IMR-90 (cell line): ENCODE results near the gene AKAP1. TPM values are rescaled to one million over a fixed set of nuclear protein-coding genes. Genes with fewer than 3 reads are reported as not detected.

Experiments used
- ATAC-seq: fragments of 200-7000 bp; cut with Tn5 transposase; 2 replicates; pipeline ENCODE4 v1.9.1; 2020; ENCODE audit warnings: low read depth, mild to moderate bottlenecking, moderate library complexity
- BruUV-seq: library from RNA; stranded (reverse); fragments of 400-500 nt; replicated peaks from 2 replicates; lab custom pipeline; 2021; lab: Mats Ljungman, UMichigan
- CTCF ChIA-PET: fragments of 300-600 bp; formaldehyde crosslinking; extraction: SDS; loops from one replicate; lab custom pipeline; 2021; ENCODE audit warnings: antibody characterized with exemption; lab: Yijun Ruan, JAX
- POLR2A ChIA-PET: fragments of 300-600 bp; sonication (Branson Sonifier 250); formaldehyde crosslinking; loops from one replicate; lab custom pipeline; 2022; ENCODE audit warnings: antibody characterized with exemption; ENCODE audit not compliant: unreplicated experiment; lab: Charles Lee
- DNase-seq: peaks from one replicate; pipeline ENCODE4 v3.0.0; 2013
- H2AFZ ChIP-seq: replicated peaks from 2 replicates; pipeline ENCODE3; 2013; ENCODE audit warnings: low read length, mild to moderate bottlenecking; ENCODE audit not compliant: poor library complexity
- H2AK5ac ChIP-seq: 2 replicates; pipeline ENCODE4 v1.6.1; 2013; ENCODE audit warnings: low read depth, low read length, inconsistent platforms
- H2AK9ac ChIP-seq: replicated peaks from 2 replicates; pipeline ENCODE3; 2013; ENCODE audit warnings: mild to moderate bottlenecking, low read depth, low read length, moderate library complexity; ENCODE audit not compliant: poor library complexity
- H2BK120ac ChIP-seq: 2 replicates; pipeline ENCODE4 v1.6.1; 2013; ENCODE audit warnings: low read depth, low read length, inconsistent platforms
- H2BK15ac ChIP-seq: 3 replicates; pipeline ENCODE4 v1.6.1; 2013; ENCODE audit warnings: low read depth, low read length, inconsistent platforms
- H2BK20ac ChIP-seq: 2 replicates; pipeline ENCODE4 v1.6.1; 2013; ENCODE audit warnings: low read depth, mild to moderate bottlenecking, inconsistent platforms, low read length, moderate library complexity
- H2BK5ac ChIP-seq: 2 replicates; pipeline ENCODE4 v1.6.1; 2013; ENCODE audit warnings: mild to moderate bottlenecking, low read depth, low read length, inconsistent platforms; ENCODE audit not compliant: poor library complexity, severe bottlenecking
- H3K14ac ChIP-seq: replicated peaks from 2 replicates; pipeline ENCODE4 v1.6.1; 2013; ENCODE audit warnings: low read depth, low read length, inconsistent platforms
- H3K18ac ChIP-seq: 2 replicates; pipeline ENCODE4 v1.6.1; 2013; ENCODE audit warnings: low read depth, low read length, control low read depth
- H3K23ac ChIP-seq: 2 replicates; pipeline ENCODE4 v1.6.1; 2013; ENCODE audit warnings: low read depth, low read length, inconsistent platforms
- H3K27ac ChIP-seq: 2 replicates; pipeline ENCODE4 v1.5.1; 2013; ENCODE audit warnings: mild to moderate bottlenecking, control low read depth, low read length; ENCODE audit not compliant: insufficient read depth
- H3K27me3 ChIP-seq: 2 replicates; pipeline ENCODE4 v1.6.1; 2013; ENCODE audit warnings: low read length; ENCODE audit not compliant: control insufficient read depth, insufficient read depth
- H3K36me3 ChIP-seq: 2 replicates; pipeline ENCODE4 v1.6.1; 2013; ENCODE audit warnings: low read length, mixed read lengths; ENCODE audit not compliant: control insufficient read depth, insufficient read depth
- H3K4ac ChIP-seq: 2 replicates; pipeline ENCODE4 v1.6.1; 2013; ENCODE audit warnings: low read depth, low read length, inconsistent platforms
- H3K4me1 ChIP-seq: 2 replicates; pipeline ENCODE4 v1.6.1; 2013; ENCODE audit warnings: low read length, mixed read lengths; ENCODE audit not compliant: control insufficient read depth, insufficient read depth
- H3K4me2 ChIP-seq: 2 replicates; pipeline ENCODE4 v1.6.1; 2013; ENCODE audit warnings: low read depth, mild to moderate bottlenecking, control low read depth, low read length, moderate library complexity
- H3K4me3 ChIP-seq: 2 replicates; pipeline ENCODE4 v1.5.1; 2013; ENCODE audit warnings: low read depth, mild to moderate bottlenecking, control low read depth, low read length, moderate library complexity; ENCODE audit not compliant: insufficient read depth
- H3K56ac ChIP-seq: 2 replicates; pipeline ENCODE4 v1.6.1; 2013; ENCODE audit warnings: low read length, inconsistent platforms; ENCODE audit not compliant: insufficient read depth; ENCODE audit errors: extremely low read depth
- H3K79me1 ChIP-seq, 2 experiments: 2 replicates each; pipeline ENCODE4 v1.6.1; 2013; ENCODE audit warnings: low read length in 2 of 2, inconsistent platforms in 1 of 2, low read depth in 1 of 2
- H3K9ac ChIP-seq: 2 replicates; pipeline ENCODE4 v1.6.1; 2013; ENCODE audit warnings: low read depth, low read length, control low read depth
- H3K9me1 ChIP-seq: 2 replicates; pipeline ENCODE4 v1.6.1; 2013; ENCODE audit warnings: low read length, inconsistent platforms; ENCODE audit not compliant: insufficient read depth
- H3K9me3 ChIP-seq: 2 replicates; pipeline ENCODE4 v1.6.1; 2013; ENCODE audit warnings: low read length; ENCODE audit not compliant: control insufficient read depth, insufficient read depth
- H4K20me1 ChIP-seq: 2 replicates; pipeline ENCODE4 v1.6.1; 2013; ENCODE audit warnings: low read length, inconsistent platforms; ENCODE audit not compliant: insufficient read depth
- H4K5ac ChIP-seq: 2 replicates; pipeline ENCODE4 v1.6.1; 2013; ENCODE audit warnings: mild to moderate bottlenecking, low read depth, low read length, control low read depth
- H4K8ac ChIP-seq, 2 experiments: 2 replicates each; pipeline ENCODE4 v1.6.1; 2013; ENCODE audit warnings: low read depth in 2 of 2, low read length in 2 of 2, control low read depth in 1 of 2, inconsistent platforms in 1 of 2
- H4K91ac ChIP-seq: 2 replicates; pipeline ENCODE4 v1.6.1; 2013; ENCODE audit warnings: low read depth, low read length, inconsistent platforms; ENCODE audit not compliant: insufficient read depth
- BHLHE40 ChIP-seq: fragments of 150-350 bp; IDR thresholded peaks from 2 replicates; pipeline ENCODE4 v1.6.1; 2016; ENCODE audit warnings: mild to moderate bottlenecking, low read depth, low read length
- FOS ChIP-seq: fragments of 150-350 bp; IDR thresholded peaks from 2 replicates; pipeline ENCODE4 v1.6.1; 2016; ENCODE audit warnings: low read depth, low read length
- MAZ ChIP-seq: IDR thresholded peaks from 2 replicates; pipeline ENCODE4 v1.6.1; 2012; ENCODE audit warnings: low read depth, mild to moderate bottlenecking, low read length, improper control_type of control experiment, moderate library complexity, borderline replicate concordance
- MXI1 ChIP-seq: IDR thresholded peaks from 2 replicates; pipeline ENCODE4 v1.6.1; 2012; ENCODE audit warnings: low read depth, mild to moderate bottlenecking, low read length, moderate library complexity, borderline replicate concordance
- NFE2L2 ChIP-seq: fragments of 150-350 bp; IDR thresholded peaks from 2 replicates; pipeline ENCODE4 v1.6.1; 2016; ENCODE audit warnings: low read depth, mild to moderate bottlenecking, low read length
- RCOR1 ChIP-seq: IDR thresholded peaks from 2 replicates; pipeline ENCODE4 v1.6.1; 2012; ENCODE audit warnings: mild to moderate bottlenecking, low read length, improper control_type of control experiment; ENCODE audit not compliant: insufficient replicate concordance
- SMC3 ChIP-seq: fragments of 150-350 bp; IDR thresholded peaks from 2 replicates; pipeline ENCODE4 v1.6.1; 2016; ENCODE audit warnings: low read depth, mild to moderate bottlenecking, antibody characterized with exemption, low read length, moderate library complexity
- WGBS, 2 experiments: methylation state at CpG; one replicate each; pipeline versions ENCODE4 v1.1.5 to v1.1.7; 2013; ENCODE audit warnings: missing lambda C conversion rate in 2 of 2; ENCODE audit not compliant: insufficient read length in 1 of 2; ENCODE audit errors: extremely low coverage in 2 of 2; 5-methylcytosine and 5-hydroxymethylcytosine counted together
- dilution Hi-C: fragments of 300-500 bp; cut with HindIII; formaldehyde crosslinking; loops from one replicate; pipeline ENCODE4 v1.14.3; 2018; ENCODE audit warnings: low sequenced_read_pairs; ENCODE audit not compliant: unreplicated experiment
- in situ Hi-C: fragments of 300-500 bp; cut with MboI; formaldehyde crosslinking; loops from 3 replicates; pipeline ENCODE4 v1.14.3; 2019; ENCODE audit warnings: low sequenced_read_pairs, inconsistent platforms, mixed read lengths
- intact Hi-C: fragments of 100-400 bp; cut with micrococcal nuclease; formaldehyde crosslinking; loops from 2 replicates; pipeline ENCODE4 v1.10.0; 2022
- polyA plus RNA-seq, 3 experiments: library from polyadenylated mRNA; depleted of rRNA; stranded (reverse); fragments of >200 nt; gene quantifications; 2 replicates each; pipeline ENCODE4 v1.2.3, GENCODE V29; 2012; ENCODE audit warnings: low replicate concordance in 1 of 3
- total RNA-seq: library from RNA; depleted of rRNA; stranded (reverse); fragments of >200 nt; gene quantifications from 2 replicates; pipeline ENCODE4 v1.2.3, GENCODE V29; 2012
- TF ChIP-seq, protein P1 (sequence below): conservative IDR thresholded peaks from 2 replicates; pipeline ENCODE4 v1.5.1; 2012; ENCODE audit warnings: mild to moderate bottlenecking, low read depth, low read length, improper control_type of control experiment

The AKAP1 gene
- total and polyA plus RNA-seq, 2 of the 4 experiments (the other 2 are of a cell fraction), result 10.2 to 17.4 TPM

DNA sequence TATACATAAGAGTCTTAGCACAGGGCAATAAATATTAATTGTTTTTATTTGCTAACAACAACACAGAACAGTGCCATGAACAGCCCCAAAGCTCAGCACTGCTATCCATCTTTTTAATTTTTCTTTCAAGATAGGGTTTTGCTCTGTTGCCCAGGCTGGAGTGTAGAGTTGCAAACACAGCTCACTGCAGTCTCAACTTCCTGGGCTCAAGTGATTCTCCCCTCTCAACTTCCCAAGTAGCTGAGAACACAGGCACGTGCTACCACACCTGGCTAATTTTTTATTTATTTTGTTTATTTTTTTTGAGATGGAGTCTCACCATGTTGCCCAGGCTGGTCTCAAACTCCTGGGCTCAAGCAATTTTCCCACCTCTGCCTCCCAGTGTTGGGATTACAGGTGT, 47.6 kb upstream of the AKAP1 start:
- CTCF ChIA-PET, result no interaction called here
- BruUV-seq, result no TSS peak
- H4K5ac ChIP-seq, result no peak overlapping the region
- no peak overlapping the region for H3K18ac ChIP-seq
- no peak overlapping the region for H4K8ac ChIP-seq
- no peak overlapping the region for H3K4me3 ChIP-seq
- no peak overlapping the region for H2AK9ac ChIP-seq
- no peak overlapping the region for H2AFZ ChIP-seq
- no peaks in the 10 kb centered on the region for H3K79me1 ChIP-seq
- no peak overlapping the region for H4K91ac ChIP-seq
- H2BK5ac ChIP-seq, result no peak overlapping the region
- H3K4me1 ChIP-seq, result no peaks in the 10 kb centered on the region
- POLR2A ChIA-PET, result no interaction called here
- H3K27ac ChIP-seq, result no peak overlapping the region
- no peaks in the 10 kb centered on the region for H4K20me1 ChIP-seq
- H2BK120ac ChIP-seq, result no peak overlapping the region
- no peaks in the 10 kb centered on the region for H3K9me1 ChIP-seq
- no peak overlapping the region for H2BK20ac ChIP-seq
- dilution Hi-C loops, result no loop called here
- TF ChIP-seq MAZ (no peak), RCOR1 (no peak), BHLHE40 (no peak), NFE2L2 (no peak), SMC3 (no peak), MXI1 (no peak), FOS (no peak)
- TF ChIP-seq, protein P1, sequence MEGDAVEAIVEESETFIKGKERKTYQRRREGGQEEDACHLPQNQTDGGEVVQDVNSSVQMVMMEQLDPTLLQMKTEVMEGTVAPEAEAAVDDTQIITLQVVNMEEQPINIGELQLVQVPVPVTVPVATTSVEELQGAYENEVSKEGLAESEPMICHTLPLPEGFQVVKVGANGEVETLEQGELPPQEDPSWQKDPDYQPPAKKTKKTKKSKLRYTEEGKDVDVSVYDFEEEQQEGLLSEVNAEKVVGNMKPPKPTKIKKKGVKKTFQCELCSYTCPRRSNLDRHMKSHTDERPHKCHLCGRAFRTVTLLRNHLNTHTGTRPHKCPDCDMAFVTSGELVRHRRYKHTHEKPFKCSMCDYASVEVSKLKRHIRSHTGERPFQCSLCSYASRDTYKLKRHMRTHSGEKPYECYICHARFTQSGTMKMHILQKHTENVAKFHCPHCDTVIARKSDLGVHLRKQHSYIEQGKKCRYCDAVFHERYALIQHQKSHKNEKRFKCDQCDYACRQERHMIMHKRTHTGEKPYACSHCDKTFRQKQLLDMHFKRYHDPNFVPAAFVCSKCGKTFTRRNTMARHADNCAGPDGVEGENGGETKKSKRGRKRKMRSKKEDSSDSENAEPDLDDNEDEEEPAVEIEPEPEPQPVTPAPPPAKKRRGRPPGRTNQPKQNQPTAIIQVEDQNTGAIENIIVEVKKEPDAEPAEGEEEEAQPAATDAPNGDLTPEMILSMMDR, result no peak
- H3K9me3 ChIP-seq, result no peaks in the 10 kb centered on the region
- DNase-seq (no peak), ATAC-seq (no peak)
- in situ Hi-C loops, result no loop called here
- no peak overlapping the region for H3K23ac ChIP-seq
- H2BK15ac ChIP-seq, result no peak overlapping the region
- no peak overlapping the region for H3K4me2 ChIP-seq
- no peak overlapping the region for H2AK5ac ChIP-seq
- peaks cover 14% of the 10 kb centered on the region for H3K27me3 ChIP-seq
- H3K9ac ChIP-seq, result no peak overlapping the region
- H3K4ac ChIP-seq, result no peak overlapping the region
- no peak overlapping the region for H3K14ac ChIP-seq
- H3K56ac ChIP-seq, result no peak overlapping the region
- intact Hi-C loops, result no loop called here
- no peaks in the 10 kb centered on the region for H3K36me3 ChIP-seq
- WGBS, 2 experiments, result no CpG with 5 or more reads among the region's 1 CpG
